ENCODE data around the gene DCAKD.

Gene DCAKD

DNA sequence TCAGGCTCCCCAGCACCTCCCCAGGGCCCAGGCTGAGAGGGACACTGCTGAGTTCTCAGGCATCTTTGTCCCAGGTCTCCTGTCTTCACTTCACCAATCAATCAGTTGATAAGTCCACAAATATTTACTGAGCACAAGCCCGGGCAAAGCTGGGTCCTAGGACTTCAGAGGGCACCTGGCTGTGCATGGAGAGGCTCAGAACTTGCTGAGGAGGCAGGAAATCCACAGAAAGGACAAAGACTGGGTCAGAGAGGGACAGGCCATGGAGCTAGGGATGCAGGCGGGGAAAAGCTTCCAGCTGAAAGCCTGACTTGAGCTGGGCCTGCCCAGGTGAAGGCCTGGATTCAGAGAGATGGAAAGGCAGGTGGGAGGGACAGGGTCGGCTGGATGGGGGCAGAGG, 50.1 kb downstream of the DCAKD start:
- no peak for DNase-seq (ENCODE audit: low read depth in 2 of 2)

- no peak for DNase-seq (ENCODE audit: low read depth in 2 of 2)
Measured at GRCh38 chr17:44999433-44999832, 52.0 kb downstream of the DCAKD start.

DNA sequence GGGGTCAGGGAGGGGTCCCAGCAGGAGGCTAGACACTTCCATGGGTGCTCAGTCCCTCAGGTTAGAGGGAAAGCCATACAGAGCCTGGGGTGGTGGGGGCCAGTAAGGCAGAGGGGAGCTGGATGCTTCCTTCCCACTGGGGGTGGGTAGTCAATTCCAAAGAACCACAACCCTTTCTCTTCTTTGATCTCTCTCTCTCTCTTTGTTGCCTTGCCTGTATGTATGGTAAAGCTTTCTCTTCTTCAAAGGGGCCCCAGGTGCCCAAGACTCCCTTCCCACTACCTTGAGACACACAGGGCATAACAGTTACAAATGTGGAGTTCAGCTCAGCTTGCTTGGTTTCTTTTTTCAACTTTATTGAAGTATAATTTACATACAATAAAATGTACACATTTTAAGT, 52.8 kb downstream of the DCAKD start:
- no peak for DNase-seq (ENCODE audit: low read depth in 2 of 2)

- no peak for DNase-seq (ENCODE audit: low read depth in 2 of 2)
Measured at GRCh38 chr17:44997733-44998520, 53.5 kb downstream of the DCAKD start.

GRCh38 chr17:44996304-44996703, 55.1 kb downstream of the DCAKD start:
- no peak for DNase-seq (ENCODE audit: low read depth in 2 of 2)

DNA sequence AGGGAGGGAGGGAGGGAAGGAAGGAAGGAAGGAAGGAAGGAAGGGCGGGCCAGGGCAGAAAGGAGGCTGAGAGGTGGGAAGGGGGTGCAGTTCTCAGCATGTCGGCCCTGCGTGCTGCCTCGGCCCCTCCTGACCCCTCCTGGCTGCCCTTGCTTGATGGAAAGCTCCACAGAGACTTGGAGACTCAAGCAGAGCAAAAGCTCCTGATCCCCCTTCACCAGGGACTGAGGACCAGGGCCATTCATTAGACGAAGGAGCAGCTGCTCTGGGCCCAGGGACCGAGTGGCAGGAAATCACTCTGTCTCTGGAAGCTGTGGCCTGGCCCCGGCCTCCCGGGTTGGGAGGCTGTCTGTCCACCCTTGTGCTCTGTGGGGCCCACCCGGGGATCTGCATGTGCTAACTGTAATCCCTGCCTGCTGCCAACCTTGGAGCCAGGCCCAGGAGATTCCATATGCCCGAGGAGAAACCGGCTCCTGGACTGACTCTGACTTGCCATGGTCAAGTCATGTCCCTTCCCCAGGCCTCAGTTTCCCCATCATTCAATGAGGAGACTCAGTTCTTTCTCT, 55.9 kb downstream of the DCAKD start:
- no peak for DNase-seq (ENCODE audit: low read depth in 2 of 2)

GRCh38 chr17:44992242-44992939, 59.0 kb downstream of the DCAKD start:
- DNase-seq (ENCODE audit: low read depth in 2 of 2): no peak

GRCh38 chr17:44990994-44991393, 60.4 kb downstream of the DCAKD start:
- no peak for DNase-seq (ENCODE audit: low read depth in 2 of 2)

DNA sequence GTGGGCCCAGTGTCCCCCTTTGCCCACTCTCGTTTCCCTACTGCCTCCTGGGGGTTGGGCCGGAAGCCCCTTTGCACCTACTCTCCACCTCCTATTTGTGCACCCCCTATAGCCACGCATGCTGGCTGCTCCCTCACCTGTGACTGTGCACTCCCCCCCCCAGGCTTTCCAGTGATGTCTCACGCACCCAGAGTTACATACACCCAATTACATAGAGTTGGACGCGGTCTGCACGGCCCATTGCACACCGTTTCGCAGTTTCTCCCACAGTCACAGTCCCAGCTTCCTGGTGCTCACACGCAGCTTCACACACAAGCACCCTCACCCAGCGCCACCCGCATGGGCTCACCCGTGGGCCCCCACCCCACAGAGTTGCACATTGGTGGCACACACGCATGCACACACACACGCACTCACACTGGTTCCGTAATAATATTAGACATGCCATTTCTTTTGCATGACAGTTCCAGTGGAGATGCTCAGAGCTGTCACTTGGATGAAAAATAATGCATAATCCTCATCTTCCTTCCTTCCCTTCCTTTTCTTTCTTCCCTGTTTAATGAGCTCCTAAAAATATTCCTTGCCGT, 61.8 kb downstream of the DCAKD start:
- no peak for DNase-seq (ENCODE audit: low read depth in 2 of 2)

GRCh38 chr17:44988044-44988942, 63.1 kb downstream of the DCAKD start:
- DNase-seq (ENCODE audit: low read depth in 2 of 2): no peak

DNA sequence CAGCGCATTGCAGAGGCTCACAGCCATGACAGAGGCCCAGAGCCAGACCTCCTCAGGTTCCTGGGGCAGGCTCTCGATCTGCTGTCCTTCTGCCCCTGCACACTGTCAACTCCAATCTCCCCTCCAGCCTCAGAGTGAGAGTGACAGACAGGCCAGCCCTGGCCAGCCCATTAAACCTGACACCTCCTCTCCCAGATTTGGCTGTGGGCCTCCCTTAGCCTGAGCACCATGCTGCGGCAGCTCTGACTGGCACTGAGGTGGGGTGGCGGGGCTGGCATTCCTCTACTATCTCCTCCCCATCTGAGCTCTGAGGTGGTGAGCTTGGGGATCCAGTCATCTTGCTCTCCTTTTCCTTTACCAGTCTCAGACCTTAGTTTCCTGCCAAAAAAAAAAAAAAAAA, 67.9 kb downstream of the DCAKD start:
- DNase-seq (ENCODE audit: low read depth in 2 of 2): no peak

DNA sequence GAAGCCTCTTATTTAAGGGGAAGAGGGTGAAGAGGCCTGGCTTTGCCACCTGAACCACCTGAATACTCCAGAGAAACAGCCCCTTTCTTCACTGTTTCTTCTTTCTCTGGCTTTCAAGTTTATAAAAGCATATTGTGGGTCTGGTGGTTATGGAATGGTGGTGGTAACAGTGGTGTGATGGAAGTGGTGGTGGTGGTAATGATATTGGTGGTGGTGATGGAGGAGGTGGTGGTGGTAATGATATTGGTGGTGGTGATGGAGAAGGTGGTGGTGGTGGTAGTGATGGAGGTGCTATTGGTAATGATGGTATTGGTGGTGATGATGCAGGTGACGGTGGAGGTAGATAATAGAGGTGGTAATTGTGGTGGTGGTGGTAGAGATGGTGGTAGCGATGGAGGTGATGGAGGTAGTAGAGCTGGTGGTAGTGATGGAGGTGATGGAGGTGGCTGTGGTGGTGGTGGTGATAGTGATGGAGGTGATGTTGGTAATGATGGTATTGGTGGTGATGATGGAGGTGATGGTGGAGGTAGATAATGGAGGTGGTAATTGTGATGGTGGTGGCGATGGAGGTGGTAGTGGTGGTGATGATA, 69.2 kb downstream of the DCAKD start:
- no peak for DNase-seq (ENCODE audit: low read depth in 2 of 2)

DNA sequence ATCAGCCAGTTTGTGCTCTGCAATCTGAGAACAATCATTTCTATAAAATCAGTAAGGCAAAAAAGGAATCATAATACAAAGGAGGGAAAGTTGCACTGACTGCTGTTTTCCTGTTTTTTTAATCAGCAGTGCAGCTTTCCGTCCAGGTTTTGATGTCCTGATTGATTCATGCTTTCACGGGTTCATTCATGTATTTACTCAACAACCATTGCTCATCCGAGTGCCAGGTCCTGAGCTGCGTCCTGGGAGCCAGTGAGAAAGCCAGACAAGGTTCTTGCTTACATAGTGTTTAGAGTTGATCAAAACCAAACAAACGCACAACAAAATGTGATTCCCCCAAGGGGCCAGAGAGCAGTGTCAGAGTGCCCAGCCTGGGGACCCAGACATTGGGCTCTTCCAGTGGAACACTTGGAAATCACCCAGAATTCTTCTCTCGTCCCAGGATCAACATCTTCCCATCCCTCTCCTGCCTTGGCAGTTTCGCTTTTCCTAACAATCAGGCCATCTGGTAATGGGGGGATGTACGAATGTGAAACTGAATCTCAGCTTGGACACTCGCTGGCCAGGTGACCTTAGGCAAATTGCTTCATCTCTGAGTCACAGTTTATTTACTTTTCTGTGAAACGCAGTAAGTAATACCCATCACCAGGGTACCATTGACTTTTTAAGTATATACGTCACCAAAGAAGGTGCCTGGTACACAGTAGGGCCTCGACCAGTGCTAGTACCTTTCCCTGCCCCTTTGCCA, 70.0 kb downstream of the DCAKD start:
- DNase-seq (ENCODE audit: low read depth in 2 of 2): no peak

DNA sequence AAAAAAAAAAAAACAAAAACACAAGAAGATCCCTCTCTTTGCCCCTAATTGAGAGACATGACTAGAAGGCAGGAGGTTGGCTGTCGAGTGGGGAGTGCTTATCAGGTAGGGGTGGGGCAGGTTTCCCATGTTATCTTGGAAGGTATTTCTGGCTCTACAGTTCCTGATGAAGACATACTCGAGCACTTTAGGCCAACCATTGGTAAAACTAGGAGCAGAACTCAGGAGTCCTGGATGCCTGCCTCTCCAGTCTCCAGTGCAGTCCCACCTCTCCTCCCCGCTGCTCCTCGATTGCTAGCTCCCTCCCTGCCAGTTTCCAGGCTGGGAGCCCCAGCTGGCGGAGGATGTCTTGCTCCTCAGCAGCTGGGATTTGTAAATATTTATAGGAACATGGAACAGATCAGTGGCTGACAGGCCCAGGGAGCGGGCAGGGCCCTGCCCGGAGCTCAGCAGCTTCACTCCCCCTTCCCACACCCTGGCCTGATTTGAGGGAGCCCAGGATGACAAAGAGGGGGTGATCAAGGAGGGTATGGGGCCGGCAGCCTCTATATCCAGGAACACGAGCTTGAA, 71.9 kb downstream of the DCAKD start:
- no peak for DNase-seq (ENCODE audit: low read depth in 2 of 2)

- no peak for DNase-seq (ENCODE audit: low read depth in 2 of 2)
Measured at GRCh38 chr17:44978807-44979206, 72.6 kb downstream of the DCAKD start.

- DNase-seq (ENCODE audit: low read depth in 2 of 2): no peak
Measured at GRCh38 chr17:44977814-44978550, 73.5 kb downstream of the DCAKD start.

GRCh38 chr17:44977065-44977464, 74.4 kb downstream of the DCAKD start:
- DNase-seq (ENCODE audit: low read depth in 2 of 2): no peak

GRCh38 chr17:44976206-44976605, 75.2 kb downstream of the DCAKD start:
- DNase-seq (ENCODE audit: low read depth in 2 of 2): no peak
